Large intestine (tissue), 3 donors: ENCODE results near the gene CYBRD1. TPM values are rescaled to one million over a fixed set of nuclear protein-coding genes. Genes with fewer than 3 reads are reported as not detected.

Experiments used
- DNase-seq, 2 donors: peaks; one replicate each; pipeline versions ENCODE4 v3.0.0 to v3.0.0-alpha.2; 2013
- H3K27ac ChIP-seq: one replicate; pipeline ENCODE4 v1.5.1; 2013; ENCODE audit warnings: low read length
- H3K27me3 ChIP-seq: 2 replicates; pipeline ENCODE4 v1.6.1; 2013; ENCODE audit warnings: low read length; ENCODE audit not compliant: control insufficient read depth, insufficient read depth
- H3K36me3 ChIP-seq: 2 replicates; pipeline ENCODE4 v1.6.1; 2013; ENCODE audit warnings: low read length; ENCODE audit not compliant: control insufficient read depth, insufficient read depth
- H3K4me1 ChIP-seq: one replicate; pipeline ENCODE4 v1.6.1; 2013; ENCODE audit warnings: low read length; ENCODE audit not compliant: control insufficient read depth, insufficient read depth
- H3K4me3 ChIP-seq: one replicate; pipeline ENCODE4 v1.5.1; 2013; ENCODE audit warnings: low read length
- H3K9me3 ChIP-seq: one replicate; pipeline ENCODE4 v1.6.1; 2013; ENCODE audit warnings: mild to moderate bottlenecking, low read depth, low read length, moderate library complexity; ENCODE audit not compliant: control insufficient read depth
- WGBS: methylation state at CpG from one replicate; pipeline ENCODE4 v1.1.5; 2013; ENCODE audit warnings: low lambda C conversion rate; ENCODE audit not compliant: insufficient coverage; 5-methylcytosine and 5-hydroxymethylcytosine counted together
- polyA plus RNA-seq: library from polyadenylated mRNA; unstranded; fragments of 120-200 nt; gene quantifications from one replicate; pipeline ENCODE4 v1.2.1, GENCODE V29; 2013

The CYBRD1 gene
- polyA plus RNA-seq, 1 donor, result 25.5 TPM

DNA sequence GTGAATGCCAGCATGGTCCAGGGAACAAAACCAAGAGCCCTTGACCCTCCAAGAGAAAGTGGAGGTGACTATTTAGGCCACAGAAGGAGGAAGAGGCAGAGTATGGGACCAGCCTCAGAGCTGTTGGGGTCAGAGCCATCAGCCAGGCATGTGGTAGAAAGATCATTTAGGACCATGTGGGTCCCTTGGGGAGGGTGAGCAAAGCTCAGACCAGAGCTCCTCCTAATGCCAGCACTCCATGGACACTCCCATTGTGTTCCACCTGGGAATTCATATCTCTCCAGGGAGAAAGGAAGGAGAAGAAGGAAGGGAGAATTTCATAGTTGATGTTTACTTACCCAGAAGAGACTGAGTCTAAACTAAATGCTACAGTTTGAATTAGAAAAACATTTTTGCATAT lies 73.2 kb downstream of the CYBRD1 start:
- Histone ChIP-seq H3K4me1 (no peaks in the 10 kb centered on the region), H3K36me3 (no peaks in the 10 kb centered on the region), H3K4me3 (no peak overlapping the region), H3K9me3 (no peaks in the 10 kb centered on the region), H3K27me3 (peaks cover 22% of the 10 kb centered on the region), H3K27ac (no peak overlapping the region)
- DNase-seq, result no peak

- WGBS, result 83% methylated on average over 1 of the region's 2 CpGs
- Histone ChIP-seq H3K36me3 (no peaks in the 10 kb centered on the region), H3K4me3 (no peak overlapping the region), H3K4me1 (no peaks in the 10 kb centered on the region), H3K27me3 (peaks cover 23% of the 10 kb centered on the region), H3K27ac (no peak overlapping the region), H3K9me3 (no peaks in the 10 kb centered on the region)
- no peak for DNase-seq
Measured at GRCh38 chr2:171595896-171596295, 73.6 kb downstream of the CYBRD1 start.

GRCh38 chr2:171598713-171599319 lies 76.5 kb downstream of the CYBRD1 start:
- Histone ChIP-seq H3K9me3 (no peaks in the 10 kb centered on the region), H3K27ac (no peak overlapping the region), H3K4me1 (no peaks in the 10 kb centered on the region), H3K36me3 (no peaks in the 10 kb centered on the region), H3K4me3 (no peak overlapping the region), H3K27me3 (peaks cover 28% of the 10 kb centered on the region)
- 0% methylated on average over 1 of the region's 7 CpGs for WGBS
- peak; percentile 18 to 20 for DNase-seq

GRCh38 chr2:171600126-171600525 lies 77.9 kb downstream of the CYBRD1 start:
- Histone ChIP-seq H3K9me3 (no peaks in the 10 kb centered on the region), H3K27ac (no peak overlapping the region), H3K4me3 (no peak overlapping the region), H3K27me3 (peaks cover 28% of the 10 kb centered on the region), H3K4me1 (no peaks in the 10 kb centered on the region), H3K36me3 (no peaks in the 10 kb centered on the region)
- DNase-seq, result no peak

DNA sequence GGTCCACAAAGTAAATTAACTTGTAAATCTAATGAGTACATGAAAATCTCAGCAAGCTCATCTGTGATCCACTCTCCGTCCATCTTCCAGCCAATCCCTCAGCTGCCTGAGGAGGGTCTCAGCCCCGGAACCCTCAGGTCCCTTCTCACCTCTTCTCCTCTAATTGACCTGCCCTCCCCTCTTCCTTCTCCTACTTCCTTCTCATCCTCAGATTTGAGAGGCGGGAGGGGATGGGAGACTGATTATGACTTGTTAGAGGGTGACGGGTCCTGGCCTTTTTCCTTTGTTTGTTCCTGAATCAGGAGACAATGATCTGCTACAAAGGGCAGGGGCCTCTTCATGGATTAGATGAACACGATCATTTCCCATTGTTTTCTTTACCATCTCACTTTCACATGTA lies 80.1 kb downstream of the CYBRD1 start:
- Histone ChIP-seq H3K27me3 (peaks cover 26% of the 10 kb centered on the region), H3K9me3 (no peaks in the 10 kb centered on the region), H3K27ac (no peak overlapping the region), H3K4me3 (no peak overlapping the region), H3K4me1 (no peaks in the 10 kb centered on the region), H3K36me3 (no peaks in the 10 kb centered on the region)
- DNase-seq, result no peak
- WGBS, result 100% methylated on average over 1 of the region's 5 CpGs

Other genes starting within 250 kb of the CYBRD1 start
- 14.0 TPM for gene METTL8, start 88.5 kb upstream of the CYBRD1 start, polyA plus RNA-seq
- gene DCAF17, start 88.2 kb upstream of the CYBRD1 start, polyA plus RNA-seq, result 21.8 TPM
- 98.1 TPM for gene DYNC1I2, start 165.0 kb downstream of the CYBRD1 start, polyA plus RNA-seq